ENCODE data around the gene SARDH.
"Not testable (repeated sequence)": the region's sequence is repeated elsewhere in the genome, so short reads cannot be mapped to it uniquely, and the experiment has no call there.

The SARDH gene

DNA sequence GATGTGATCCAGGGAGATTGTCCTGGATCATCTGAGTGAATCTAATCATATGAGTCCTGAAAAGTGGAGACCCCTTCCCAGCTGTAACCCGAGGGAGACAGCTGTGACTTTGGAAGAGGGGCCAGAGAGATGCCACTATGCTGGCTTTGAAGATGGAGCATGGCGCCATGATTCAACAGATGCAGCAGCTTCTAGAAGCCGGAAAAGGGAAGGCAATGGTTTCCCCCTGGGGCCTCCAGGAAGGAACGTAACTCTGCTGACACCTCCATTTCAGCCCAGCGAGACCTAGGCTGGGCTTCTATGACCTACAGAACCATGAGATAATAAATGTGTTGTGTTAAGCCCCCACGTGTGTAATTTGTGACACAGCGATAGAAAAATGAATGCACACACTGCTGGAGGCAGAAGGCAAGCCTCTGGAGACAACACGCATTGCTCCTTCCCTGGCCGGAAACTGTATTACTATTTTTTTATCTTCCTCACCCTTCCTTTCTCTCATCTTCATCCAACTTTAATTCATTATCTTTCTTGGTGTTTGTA is 16.6 kb upstream of the SARDH start:
- DNase-seq = no peak

DNA sequence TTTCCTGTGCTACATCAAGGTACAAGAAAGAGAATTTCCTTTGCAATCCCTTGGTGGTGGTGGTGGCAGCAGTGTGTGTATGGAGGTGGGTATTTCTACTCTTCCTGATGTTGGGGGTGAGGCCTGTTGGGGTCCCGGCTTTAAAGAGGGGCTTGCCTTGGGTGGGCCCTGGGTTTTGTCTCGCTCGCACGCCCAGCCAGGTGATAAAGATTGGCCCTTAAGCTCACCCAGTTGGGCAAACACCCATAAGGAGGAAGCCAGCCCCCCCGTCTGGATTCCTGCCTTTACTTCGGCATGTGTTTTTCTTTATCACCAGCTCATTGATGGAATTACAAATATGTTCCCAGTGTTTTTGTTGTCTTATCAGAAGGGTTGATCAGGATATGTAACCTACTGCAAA is 16.0 kb upstream of the SARDH start:
- no peak for DNase-seq

DNA sequence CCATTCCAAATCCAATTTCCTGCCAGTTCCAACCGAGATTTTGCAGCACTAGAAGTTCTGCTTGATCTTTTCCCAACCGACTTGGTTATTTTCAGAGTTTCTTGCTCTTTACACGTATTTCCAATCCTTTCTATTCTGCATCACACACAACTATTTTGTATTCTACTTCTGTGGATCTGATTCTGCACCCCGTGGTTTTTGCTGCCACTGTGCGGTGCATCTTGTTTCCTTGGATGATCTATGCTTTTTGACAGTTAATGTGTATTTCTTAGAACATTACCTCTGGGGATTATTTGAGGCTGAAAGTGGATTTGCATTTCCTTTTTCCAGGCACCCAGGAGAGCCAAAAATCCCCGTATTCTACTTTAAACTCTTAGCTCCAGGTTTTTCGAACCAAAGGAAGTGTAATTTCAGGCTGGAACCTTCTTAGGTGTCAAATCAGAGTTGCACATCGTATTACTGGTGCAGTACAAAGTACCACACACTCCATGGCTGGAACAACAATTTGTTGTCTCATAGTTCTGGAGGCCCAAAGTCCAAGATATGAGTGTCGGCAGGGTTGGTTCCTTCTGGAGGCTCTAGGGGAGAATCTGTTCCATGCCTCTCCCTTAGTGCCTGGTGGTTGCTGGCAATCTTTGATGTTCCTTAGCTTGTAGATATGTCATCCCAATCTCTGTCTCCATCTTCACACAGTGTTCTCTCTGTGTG is 14.7 kb upstream of the SARDH start:
- no peak for DNase-seq

DNA sequence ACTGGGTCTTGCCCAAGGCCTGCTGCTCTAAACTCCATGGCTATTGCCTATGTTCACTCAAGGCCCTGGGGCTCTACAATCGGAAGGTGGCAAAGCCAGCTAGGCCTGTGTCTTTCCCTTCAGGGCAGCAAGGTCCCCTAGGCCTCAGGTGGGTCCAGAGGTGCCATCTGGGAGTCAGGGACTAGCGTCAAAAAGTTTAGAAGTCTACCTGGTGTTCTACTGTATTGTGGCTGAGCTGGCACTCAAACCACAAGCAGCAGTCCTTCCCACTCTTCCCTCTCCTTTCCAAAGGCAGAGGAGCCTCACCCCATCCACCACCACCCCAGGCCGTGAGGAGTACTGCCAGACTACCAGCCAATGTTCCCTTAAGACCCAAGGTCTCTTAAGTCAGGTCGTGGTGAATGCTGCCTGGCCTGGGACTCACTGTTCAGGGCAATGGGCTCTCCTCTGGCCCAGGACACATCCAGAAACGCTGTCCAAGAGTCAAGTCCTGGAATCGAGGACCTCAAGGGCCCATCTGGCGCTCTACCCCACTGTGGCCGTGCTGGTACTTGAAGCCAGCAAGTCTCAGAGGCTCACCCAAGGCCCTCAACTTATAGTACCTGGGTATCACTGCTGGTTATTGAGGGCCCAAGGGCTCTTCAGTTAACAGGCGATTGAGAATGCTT is 13.0 kb upstream of the SARDH start:
- DNase-seq = no peak

DNA sequence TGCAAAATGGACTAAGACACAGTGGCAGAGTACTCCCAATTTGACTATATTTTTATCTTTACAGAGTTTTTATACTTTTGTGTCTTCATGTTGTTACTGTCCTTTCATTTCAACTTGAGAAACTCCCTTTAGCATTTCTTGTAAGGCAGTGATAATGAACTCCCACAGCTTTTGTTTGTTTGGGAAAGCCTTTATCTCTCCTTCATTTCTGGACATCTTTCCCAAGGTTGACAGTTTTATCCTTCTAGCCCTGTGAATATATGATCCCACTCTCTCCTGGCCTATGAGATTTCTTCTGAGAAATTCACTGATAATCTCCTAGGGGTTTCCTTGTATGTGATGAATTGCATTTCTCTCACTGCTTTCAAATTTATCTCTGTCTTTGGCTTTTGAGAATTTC is 9.2 kb upstream of the SARDH start:
- DNase-seq = no peak

DNA sequence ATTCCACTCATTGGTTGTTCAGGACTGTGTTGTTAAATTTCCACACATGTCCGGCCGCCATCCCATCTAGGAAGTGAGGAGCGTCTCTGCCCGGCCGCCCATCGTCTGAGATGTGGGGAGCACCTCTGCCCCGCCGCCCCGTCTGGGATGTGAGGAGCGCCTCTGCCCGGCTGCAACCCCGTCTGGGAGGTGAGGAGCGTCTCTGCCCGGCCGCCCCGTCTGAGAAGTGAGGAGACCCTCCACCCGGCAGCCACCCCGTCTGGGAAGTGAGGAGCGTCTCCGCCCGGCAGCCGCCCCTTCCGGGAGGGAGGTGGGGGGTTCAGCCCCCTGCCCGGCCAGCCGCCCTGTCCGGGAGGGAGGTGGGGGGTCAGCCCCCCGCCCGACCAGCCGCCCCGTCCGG is 6.4 kb upstream of the SARDH start:
- not testable (repeated sequence) for DNase-seq

DNA sequence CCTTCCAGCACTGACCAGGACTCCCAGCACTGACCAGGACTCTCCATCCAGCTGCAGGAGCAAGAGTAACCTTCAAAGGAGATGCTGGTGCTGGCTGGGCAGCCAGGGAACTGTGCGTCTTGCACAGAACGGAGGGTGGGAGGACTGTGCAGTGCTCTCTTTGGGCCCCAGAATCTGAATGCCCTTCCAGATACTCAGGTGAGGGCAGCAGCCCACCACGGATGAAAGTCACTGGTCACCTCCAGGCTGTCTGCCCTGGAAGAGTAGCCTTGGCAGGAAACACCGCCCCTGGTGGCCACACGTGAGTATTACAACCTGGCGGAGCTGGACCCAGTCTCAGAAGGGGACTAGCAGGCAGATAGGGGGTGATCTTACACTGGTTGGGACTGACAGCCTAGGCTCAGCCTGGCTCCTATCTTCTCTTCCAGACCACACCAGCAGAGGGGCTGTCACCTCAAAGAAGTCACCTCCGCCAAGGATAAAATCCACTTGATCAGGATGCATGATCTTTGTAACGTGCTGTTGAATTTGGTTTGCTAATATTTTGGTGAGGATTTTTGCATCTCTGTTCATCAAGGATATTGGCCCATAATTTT is 4.8 kb upstream of the SARDH start:
- DNase-seq = peak; percentile 85

DNA sequence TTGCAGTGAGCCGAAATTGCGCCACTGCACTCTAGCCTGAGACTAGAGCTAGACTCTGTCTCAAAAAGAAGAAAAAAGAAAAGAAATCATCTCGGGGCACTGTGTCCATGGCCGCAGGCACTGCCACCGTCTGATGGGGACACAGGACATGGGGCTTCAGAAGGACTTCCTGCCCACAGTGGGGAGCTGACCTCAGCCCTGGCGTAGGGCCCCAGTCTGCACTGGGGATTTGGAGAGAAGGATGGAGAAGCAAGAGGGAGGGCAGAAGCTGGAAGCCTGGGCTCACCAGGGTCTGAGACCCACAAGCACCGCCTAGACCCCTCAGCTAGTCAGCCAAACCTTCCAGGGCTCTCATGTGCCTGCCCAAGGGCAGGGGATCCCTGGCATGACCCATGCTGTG is 4.1 kb upstream of the SARDH start:
- no peak for DNase-seq

DNA sequence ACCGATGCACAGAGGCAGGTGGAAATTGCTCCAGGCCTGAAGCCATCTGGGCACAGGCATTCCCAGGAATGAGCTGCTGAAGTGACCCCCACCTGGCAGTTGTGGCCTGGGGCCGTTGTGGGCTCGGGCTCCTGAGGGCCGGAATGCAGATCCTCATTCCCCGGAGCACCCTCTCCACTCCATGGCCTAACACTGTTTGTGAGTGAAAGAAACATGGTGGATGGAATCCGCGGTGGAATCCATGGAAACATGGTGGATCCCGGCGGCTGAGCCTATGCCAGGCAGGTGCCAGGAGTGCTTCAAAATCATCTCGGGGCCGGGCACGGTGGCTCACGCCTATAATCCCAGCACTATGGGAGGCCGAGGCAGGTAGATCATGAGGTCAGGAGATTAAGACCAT is 3.6 kb upstream of the SARDH start:
- DNase-seq = no peak

DNA sequence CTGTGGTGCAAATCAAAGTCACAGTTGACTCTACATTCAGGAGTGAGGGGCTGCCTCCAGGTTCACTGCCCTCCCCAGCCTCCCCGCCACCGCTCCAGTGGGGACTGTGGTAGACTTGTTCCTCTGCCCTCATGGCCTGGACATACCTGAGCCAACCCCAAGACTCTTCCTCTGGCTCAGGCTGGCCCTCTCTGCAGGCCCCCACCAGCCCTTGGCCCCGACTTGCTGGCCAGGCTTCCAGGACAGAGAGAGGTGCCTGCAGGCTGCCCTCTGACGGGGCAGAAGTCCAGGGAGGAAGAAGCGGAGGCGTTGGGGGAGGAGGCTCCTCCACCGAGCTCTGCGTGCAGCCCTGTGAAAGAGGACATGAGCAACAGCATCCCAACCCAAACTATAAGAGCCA is 2.8 kb upstream of the SARDH start:
- DNase-seq = no peak

DNA sequence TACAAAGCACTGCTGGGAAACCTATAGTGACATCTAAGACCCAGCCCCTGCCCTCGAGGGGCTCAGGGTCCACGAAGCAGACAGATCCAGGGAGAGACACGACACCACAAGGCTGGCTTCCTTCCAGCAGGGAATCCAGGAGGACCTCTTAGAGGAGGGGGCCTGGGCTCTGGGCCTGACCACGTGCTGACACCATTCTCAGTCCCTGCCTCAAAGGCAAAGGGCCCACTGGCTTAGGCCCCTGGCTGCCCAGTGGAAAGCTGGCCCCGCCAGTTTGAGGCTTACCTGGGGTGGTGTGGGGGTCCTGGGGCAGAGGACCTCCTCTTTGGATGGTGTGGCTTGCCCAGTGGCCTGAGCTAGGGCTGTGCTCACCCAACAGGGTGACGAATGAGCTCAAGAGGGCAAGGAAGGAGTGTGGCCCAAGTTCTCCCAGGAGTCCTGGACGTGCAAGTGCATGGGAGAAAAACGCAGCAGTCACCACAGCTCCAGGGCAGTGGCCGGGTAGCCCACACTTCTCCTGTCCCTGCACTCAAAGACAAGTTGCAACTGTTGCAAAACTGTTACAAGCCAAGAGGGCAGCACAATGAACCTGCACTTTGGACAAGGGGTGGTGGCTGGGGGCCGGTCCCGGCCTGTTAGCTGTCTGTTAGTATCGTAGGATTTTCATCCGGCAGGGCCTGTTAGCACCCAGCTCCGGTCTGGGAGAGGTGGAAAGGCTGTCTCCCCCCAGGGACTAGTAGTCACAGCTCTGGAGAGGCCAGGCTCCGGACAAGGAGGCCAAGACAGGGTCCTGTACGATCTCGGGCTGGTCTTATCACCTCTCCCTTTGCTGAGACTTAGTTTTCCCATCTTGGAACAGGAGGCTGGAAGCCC is 1.5 kb upstream of the SARDH start:
- no peak for DNase-seq

DNA sequence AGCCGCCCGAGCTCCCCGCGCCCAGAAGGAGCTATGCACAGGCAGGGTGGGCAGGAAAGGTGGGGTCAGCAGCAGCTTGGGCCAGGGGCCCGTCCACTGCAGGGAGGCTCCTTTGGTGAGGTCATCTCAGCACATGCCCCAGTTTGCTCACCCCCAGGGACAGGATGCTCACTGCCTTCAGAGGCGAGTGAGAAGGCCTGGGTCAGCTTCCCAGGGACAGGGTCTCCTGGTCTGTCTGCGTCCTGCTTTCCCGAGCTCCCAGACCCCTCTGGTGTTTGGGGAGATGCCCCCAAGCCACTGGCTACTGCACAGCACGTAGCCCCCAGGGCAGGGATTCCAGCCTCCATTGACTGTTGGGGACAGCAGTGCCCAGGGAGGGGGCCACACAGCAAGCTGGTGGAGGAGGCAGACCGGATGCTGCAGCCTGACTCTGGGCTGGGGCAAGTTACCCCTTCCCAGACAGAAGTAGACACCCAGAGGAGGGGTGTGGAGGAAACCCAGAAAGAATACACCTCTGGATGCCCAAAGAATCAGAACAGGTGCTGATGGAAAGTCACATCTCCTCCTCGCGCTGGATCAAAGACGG is 581 bp upstream of the SARDH start:
- DNase-seq = no peak

DNA sequence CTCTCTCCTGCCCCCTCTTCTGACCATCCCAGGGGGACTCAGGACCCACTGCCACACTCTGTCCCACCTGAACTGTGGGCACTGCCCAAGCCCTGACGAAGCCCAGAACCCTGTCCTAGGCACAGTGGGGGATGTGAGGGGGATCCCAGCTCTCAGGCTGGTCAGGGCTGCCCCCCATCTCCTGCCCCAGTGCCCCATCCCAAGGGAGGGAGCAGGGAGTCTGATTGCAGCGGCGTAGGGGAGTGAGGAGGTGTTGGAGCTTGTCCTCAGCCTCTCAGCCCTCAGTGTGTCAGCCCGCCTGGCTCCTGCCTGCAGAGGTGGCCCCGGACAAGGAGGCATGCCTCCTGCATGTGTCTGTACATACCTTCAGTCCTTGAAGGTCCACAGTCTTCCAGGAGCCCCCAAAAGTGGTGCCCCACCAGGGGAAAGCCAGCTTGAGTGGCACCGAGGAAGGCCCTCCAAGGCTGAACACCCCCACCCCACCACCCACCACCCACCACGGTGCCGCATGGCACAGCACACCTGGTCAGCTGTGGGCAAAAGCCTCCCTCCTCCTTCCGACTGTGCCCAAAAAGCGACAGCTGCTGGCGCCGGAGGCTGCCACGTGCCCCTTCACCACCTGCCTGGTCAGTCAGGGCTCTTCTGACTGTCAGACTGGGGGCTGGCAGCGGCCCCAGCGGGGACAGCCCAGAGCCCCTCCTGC is 930 bp downstream of the SARDH start:
- peak; percentile 73 for DNase-seq

DNA sequence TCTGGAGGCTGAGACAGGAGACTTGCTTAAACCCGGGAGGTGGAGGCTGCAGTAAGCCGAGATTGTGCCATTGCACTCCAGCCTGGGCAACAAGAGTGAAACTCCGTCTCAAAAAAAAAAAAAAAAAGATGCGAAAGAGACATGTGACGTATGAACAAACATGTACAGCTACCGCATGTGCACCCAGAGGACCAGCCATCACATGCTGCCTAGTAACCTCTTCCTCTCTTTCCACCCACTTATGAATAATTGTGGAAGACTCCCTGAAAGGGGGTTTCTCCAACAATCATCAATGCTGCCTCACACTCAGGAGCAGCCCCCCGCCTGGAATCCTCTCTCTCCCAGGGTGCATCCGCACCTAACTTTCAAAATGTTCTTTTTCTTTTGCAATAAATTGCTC is 2.2 kb downstream of the SARDH start:
- DNase-seq = no peak

DNA sequence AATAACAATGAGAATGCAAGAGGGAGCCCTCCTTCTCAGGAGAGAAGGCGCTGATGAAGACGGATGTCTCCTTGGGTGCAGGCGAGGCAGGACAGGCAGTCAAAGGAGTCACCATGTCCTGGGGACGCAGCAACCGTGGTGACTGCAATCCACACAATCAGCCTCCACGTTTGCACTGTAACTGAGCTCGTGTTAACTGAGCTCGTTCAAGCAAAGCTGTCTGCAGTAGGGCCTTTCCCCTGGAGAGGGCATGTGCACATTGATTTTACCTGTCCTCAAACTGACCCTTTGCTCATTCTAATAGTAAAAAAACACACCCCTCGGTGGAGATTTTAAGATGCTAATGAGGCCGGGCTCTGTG is 2.8 kb downstream of the SARDH start:
- no peak for DNase-seq

DNA sequence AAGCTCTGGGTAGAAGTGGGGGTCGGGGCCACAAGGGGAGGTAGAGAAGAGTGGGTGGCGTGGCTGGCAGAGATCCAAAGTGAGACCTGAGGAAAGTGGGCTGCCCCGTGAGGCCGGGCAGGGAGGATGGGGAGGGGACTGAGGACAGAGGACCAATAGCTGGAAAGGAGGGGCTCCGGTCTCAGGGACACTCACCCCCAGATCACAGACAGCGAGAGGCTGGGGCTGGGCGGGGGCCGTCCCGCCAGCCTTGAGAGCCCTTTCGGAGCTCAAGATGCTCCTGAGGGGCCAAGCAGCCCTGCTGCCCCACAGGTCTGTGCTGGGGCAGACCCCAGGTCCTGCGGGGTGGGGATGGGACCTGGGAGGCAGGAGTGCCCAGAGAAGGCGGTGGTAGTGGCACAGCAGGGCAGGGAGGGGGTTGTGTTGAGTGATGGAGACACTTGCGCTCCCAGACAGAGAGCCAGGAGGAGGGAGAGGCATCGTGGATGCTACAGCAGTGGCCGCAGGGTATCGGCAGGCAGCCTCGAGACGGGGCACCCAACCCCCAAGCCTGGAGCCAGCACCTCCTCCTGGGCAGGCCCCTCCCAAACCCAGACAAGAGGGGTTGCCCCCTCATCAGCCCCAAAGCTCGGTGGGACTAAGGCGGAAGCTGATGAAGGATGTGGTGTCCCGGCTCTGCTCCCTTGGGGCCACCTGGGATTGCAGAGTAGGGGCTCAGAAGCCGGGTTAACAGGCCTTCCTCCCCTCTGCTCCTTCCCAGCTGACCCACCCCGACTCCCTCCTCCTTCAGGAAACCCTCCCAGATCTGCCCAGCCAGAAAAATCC is 3.4 kb downstream of the SARDH start:
- no peak for DNase-seq

DNA sequence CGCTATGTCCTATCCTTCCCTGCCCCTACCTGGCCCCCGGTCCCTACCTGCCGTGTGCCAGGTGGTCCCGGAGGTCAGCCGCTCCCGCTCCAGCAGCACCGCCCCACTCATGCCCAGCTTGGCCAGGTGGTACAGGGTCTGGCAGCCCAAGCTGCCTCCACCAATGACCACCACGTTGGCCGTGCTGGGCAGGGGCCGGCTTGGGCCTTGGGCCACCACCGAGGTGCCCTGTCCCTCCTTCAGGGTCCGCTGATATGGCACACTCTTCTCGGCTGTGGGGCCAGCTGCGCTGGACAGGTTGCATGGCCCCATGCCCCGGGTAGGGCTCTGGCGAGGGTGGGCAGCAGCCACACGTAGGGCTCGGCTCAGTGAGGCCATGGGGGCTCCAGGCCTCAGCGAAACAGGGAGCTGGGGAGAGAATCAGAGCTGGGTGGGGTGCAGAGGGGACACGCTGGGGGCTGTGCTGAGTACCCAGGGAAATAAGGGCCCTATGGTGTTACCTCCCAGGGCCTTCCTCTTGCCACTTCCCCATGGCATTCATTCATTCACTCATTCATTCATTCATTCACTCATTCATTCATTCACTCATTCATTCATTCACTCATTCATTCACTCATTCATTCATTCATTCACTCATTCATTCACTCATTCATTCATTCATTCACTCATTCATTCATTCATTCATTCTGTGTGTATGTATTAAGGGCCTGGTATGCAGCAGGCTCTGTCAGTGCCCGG is 4.2 kb downstream of the SARDH start:
- no peak for DNase-seq

DNA sequence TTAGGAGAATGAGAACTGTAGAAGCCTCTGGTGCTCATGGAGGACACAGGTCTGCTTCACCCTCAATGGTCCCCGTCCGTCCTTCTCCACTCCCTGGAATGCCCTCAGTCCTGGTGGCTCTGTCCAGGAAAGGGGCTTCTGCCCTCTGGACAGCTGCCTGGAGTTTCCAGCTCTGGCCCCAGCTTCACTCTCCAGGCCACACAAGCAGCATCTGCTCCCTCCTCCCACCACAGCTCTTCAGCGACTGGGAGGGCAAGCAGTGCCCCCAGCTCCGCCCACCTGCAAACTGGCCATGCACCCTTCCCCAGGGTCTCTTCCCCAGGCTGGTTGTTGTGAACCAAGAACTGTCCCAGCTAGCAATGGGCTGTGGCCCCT is 4.7 kb downstream of the SARDH start:
- no peak for DNase-seq

DNA sequence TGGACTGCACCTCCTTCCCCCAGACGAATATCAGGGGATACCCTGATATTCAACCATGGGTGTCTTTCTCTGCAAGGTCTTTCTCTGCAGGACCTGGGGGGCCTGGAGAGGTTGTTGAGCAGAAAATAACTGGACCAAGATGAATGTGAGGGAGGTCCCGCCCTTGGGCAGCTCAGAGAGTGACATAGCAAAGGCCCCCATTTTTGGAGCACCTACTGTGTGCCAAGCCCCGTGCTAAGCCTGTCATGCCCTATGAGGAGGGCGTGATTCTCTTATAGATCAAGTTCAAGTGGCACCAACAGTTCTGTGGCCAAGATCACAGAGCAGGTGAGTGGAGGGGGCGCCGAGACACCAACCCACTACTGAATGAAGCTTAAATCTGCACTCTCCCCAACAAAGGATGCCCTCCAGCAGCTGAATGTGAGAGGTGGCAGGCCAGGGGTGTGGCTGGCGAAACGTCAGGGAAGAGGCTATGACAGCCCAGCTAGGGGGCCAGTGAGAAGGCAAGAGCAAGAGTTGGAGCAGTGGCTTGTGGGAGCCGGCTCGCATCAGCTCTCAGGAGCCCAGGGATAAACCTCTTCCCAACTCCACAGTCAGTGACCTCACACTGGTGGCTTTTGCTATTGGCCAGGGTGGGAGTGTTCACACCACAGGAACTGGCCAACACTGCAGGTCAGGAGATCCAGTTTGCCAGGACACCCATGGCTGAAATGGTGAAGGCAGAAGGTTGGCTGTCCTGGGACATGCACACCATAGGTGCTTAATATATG is 5.3 kb downstream of the SARDH start:
- no peak for DNase-seq

Data from femur (tissue), 1 donor.